ENCODE data around the gene PPFIBP2. TPM values are rescaled to one million over a fixed set of nuclear protein-coding genes. Genes with fewer than 3 reads are reported as not detected.

The PPFIBP2 gene
- total and polyA plus RNA-seq, 10 of the 15 experiments (the other 5 are each of a cell fraction or from before 2014, with no cell fraction given): 17.3 to 56.3 (median 39.2) TPM

- Histone ChIP-seq H3K9ac (ENCODE audit: control insufficient read depth, insufficient read depth, low read length) (no peak overlapping the region), H3K79me2 (ENCODE audit: control insufficient read depth, insufficient read depth, low read length) (no peaks in the 10 kb centered on the region), H4K20me1 (ENCODE audit: control insufficient read depth, insufficient read depth) (no peaks in the 10 kb centered on the region; the same call in 1 of the 2 replicates), H3K27ac (ENCODE audit: control insufficient read depth, insufficient read depth) (no peak overlapping the region), H3K36me3 (ENCODE audit: control insufficient read depth in 2 of 2, insufficient read depth in 2 of 2, low read length in 1 of 2) (peaks cover 8 to 39% of the 10 kb centered on the region in 2 experiments), H3K27me3 (replicated peaks in 1 of 2; ENCODE audit: control insufficient read depth in 2 of 2, insufficient read depth in 2 of 2, low read length in 1 of 2) (no peaks in the 10 kb centered on the region), H3K9me3 (replicated peaks; ENCODE audit: control insufficient read depth, insufficient read depth, low read length) (no peaks in the 10 kb centered on the region), H3K4me3 (no peak overlapping the region), H3K4me2 (ENCODE audit: control insufficient read depth, insufficient read depth) (no peak overlapping the region), H3K4me1 (ENCODE audit: control insufficient read depth, insufficient read depth, low read length) (no peaks in the 10 kb centered on the region), H2AFZ (ENCODE audit: control insufficient read depth, low read depth, low read length) (no peak overlapping the region)
- no TSS peak for BruUV-seq (replicated peaks)
- ATAC-seq: no peak
- in situ Hi-C loops (cut with MboI): no loop called here
- ChIA-PET SMC1A (ENCODE audit: uncharacterized antibody, unreplicated experiment) (interaction anchor here (1.5 to 1.6 kb wide), 2 partner anchors 15 to 99 kb away, joined by 3 to 4 read pairs; no protein-coding TSS in a partner anchor), POLR2A (no interaction called here), CTCF (no interaction called here), RAD21 (ENCODE audit: unreplicated experiment) (no interaction called here)
- no peak for FAIRE-seq
- no peak for TF ChIP-seq JUNB (IDR thresholded peaks at IDR 0.05)
- WGBS (ENCODE audit: insufficient coverage, insufficient replicate concordance, low lambda C conversion rate, missing lambda C conversion rate): 86% methylated on average over 3 of the region's 3 CpGs
- no peak for DNase-seq (ENCODE audit: low read depth, low spot score)
- intact Hi-C loops (cut with micrococcal nuclease; ENCODE audit: unreplicated experiment): no loop called here
Observed at GRCh38 chr11:7628660-7629059, 114.9 kb downstream of the PPFIBP2 start.

GRCh38 chr11:7630002-7630401 lies 116.2 kb downstream of the PPFIBP2 start:
- Histone ChIP-seq H3K27ac (ENCODE audit: control insufficient read depth, insufficient read depth) (no peak overlapping the region), H4K20me1 (ENCODE audit: control insufficient read depth, insufficient read depth) (no peaks in the 10 kb centered on the region; the same call in 1 of the 2 replicates), H3K4me2 (ENCODE audit: control insufficient read depth, insufficient read depth) (no peak overlapping the region), H3K9ac (ENCODE audit: control insufficient read depth, insufficient read depth, low read length) (no peak overlapping the region), H3K36me3 (ENCODE audit: control insufficient read depth in 2 of 2, insufficient read depth in 2 of 2, low read length in 1 of 2) (peaks cover 12 to 42% of the 10 kb centered on the region in 2 experiments), H3K79me2 (ENCODE audit: control insufficient read depth, insufficient read depth, low read length) (no peaks in the 10 kb centered on the region), H3K9me3 (replicated peaks; ENCODE audit: control insufficient read depth, insufficient read depth, low read length) (no peaks in the 10 kb centered on the region), H2AFZ (ENCODE audit: control insufficient read depth, low read depth, low read length) (no peak overlapping the region), H3K4me1 (ENCODE audit: control insufficient read depth, insufficient read depth, low read length) (no peaks in the 10 kb centered on the region), H3K4me3 (no peak overlapping the region), H3K27me3 (replicated peaks in 1 of 2; ENCODE audit: control insufficient read depth in 2 of 2, insufficient read depth in 2 of 2, low read length in 1 of 2) (no peaks in the 10 kb centered on the region)
- 100% methylated on average over 2 of the region's 2 CpGs for WGBS (ENCODE audit: insufficient coverage, insufficient replicate concordance, low lambda C conversion rate, missing lambda C conversion rate)
- ATAC-seq (no peak), FAIRE-seq (no peak), DNase-seq (ENCODE audit: low read depth, low spot score) (no peak)
- ChIA-PET CTCF (interaction anchor here (1.2 to 1.8 kb wide), 2 partner anchors 9 to 13 kb away, joined by 4 read pairs; no protein-coding TSS in a partner anchor), SMC1A (ENCODE audit: uncharacterized antibody, unreplicated experiment) (no interaction called here), RAD21 (ENCODE audit: unreplicated experiment) (no interaction called here), POLR2A (no interaction called here)
- in situ Hi-C loops (cut with MboI): no loop called here
- intact Hi-C loops (cut with micrococcal nuclease; ENCODE audit: unreplicated experiment): no loop called here
- TF ChIP-seq CUX1 (IDR thresholded peaks at IDR 0.05; ENCODE audit: insufficient replicate concordance, low read depth, low read length) (no peak), TAF1 (IDR thresholded peaks at IDR 0.05; ENCODE audit: borderline replicate concordance, low read depth, low read length) (no peak)
- no TSS peak for BruUV-seq (replicated peaks)

Data from GM12878 (cell line).